ENCODE data around the gene SLC4A9.

SLC4A9 gene

GRCh38 chr5:140360101-140360500 lies at the start of gene SLC4A9:
Gene SLC4A9 (plus strand): TSS chr5:140360194. CDS start chr5:140360237, 43 bp downstream.
- DNase-seq (ENCODE audit: low spot score), result no peak

- no peak for DNase-seq (ENCODE audit: low spot score)
Measured at GRCh38 chr5:140310434-140310833, 49.6 kb upstream of the SLC4A9 start.

GRCh38 chr5:140311011-140311467 lies 49.0 kb upstream of the SLC4A9 start:
- DNase-seq (ENCODE audit: low spot score), result no peak

GRCh38 chr5:140312067-140312790 lies 47.8 kb upstream of the SLC4A9 start:
- no peak for DNase-seq (ENCODE audit: low spot score)

- no peak for DNase-seq (ENCODE audit: low spot score)
Measured at GRCh38 chr5:140312791-140313189, 47.2 kb upstream of the SLC4A9 start.

- no peak for DNase-seq (ENCODE audit: low spot score)
Measured at GRCh38 chr5:140317859-140318258, 42.1 kb upstream of the SLC4A9 start.

GRCh38 chr5:140318792-140319191 lies 41.2 kb upstream of the SLC4A9 start:
- no peak for DNase-seq (ENCODE audit: low spot score)

GRCh38 chr5:140319833-140320232 lies 40.2 kb upstream of the SLC4A9 start:
- no peak for DNase-seq (ENCODE audit: low spot score)

- no peak for DNase-seq (ENCODE audit: low spot score)
Measured at GRCh38 chr5:140321796-140322195, 38.2 kb upstream of the SLC4A9 start.

- no peak for DNase-seq (ENCODE audit: low spot score)
Measured at GRCh38 chr5:140322751-140323731, 37.0 kb upstream of the SLC4A9 start.

GRCh38 chr5:140324041-140324600 lies 35.9 kb upstream of the SLC4A9 start:
- no peak for DNase-seq (ENCODE audit: low spot score)

GRCh38 chr5:140324617-140325241 lies 35.3 kb upstream of the SLC4A9 start:
- DNase-seq (ENCODE audit: low spot score), result no peak

- no peak for DNase-seq (ENCODE audit: low spot score)
Measured at GRCh38 chr5:140325486-140325885, 34.5 kb upstream of the SLC4A9 start.

GRCh38 chr5:140327589-140327988 lies 32.4 kb upstream of the SLC4A9 start:
- DNase-seq (ENCODE audit: low spot score), result no peak

- no peak for DNase-seq (ENCODE audit: low spot score)
Measured at GRCh38 chr5:140328036-140328764, 31.8 kb upstream of the SLC4A9 start.

GRCh38 chr5:140329739-140330481 lies 30.1 kb upstream of the SLC4A9 start:
- DNase-seq (ENCODE audit: low spot score), result no peak

GRCh38 chr5:140331638-140332037 lies 28.4 kb upstream of the SLC4A9 start:
- DNase-seq (ENCODE audit: low spot score), result no peak

GRCh38 chr5:140336388-140336787 lies 23.6 kb upstream of the SLC4A9 start:
- no peak for DNase-seq (ENCODE audit: low spot score)

- DNase-seq (ENCODE audit: low spot score), result no peak
Measured at GRCh38 chr5:140337880-140338279, 22.1 kb upstream of the SLC4A9 start.

- no peak for DNase-seq (ENCODE audit: low spot score)
Measured at GRCh38 chr5:140338336-140338735, 21.7 kb upstream of the SLC4A9 start.

GRCh38 chr5:140338908-140339307 lies 21.1 kb upstream of the SLC4A9 start:
- DNase-seq (ENCODE audit: low spot score), result no peak
